Loucy (cell line): ENCODE results near the gene RCL1.

Source experiments
- H2AFZ ChIP-seq: fragments of 200-600 bp; sonication (generic); 2 replicates; pipeline ENCODE4 v1.6.0; 2016; ENCODE audit warnings: antibody characterized with exemption, mild to moderate bottlenecking, low read length, moderate library complexity
- H3F3A ChIP-seq: fragments of 200-600 bp; 2 replicates; pipeline ENCODE4 v1.6.0; 2016; ENCODE audit warnings: antibody characterized with exemption, low read depth, mild to moderate bottlenecking
- H3K27me3 ChIP-seq: fragments of 200-600 bp; sonication (generic); 2 replicates; pipeline ENCODE4 v1.6.1; 2014; ENCODE audit warnings: low read length, mild to moderate bottlenecking; ENCODE audit not compliant: insufficient read depth, poor library complexity, severe bottlenecking
- H3K36me3 ChIP-seq: fragments of 200-600 bp; sonication (generic); 2 replicates; pipeline ENCODE4 v1.6.1; 2016; ENCODE audit warnings: low read length; ENCODE audit not compliant: insufficient read depth
- H3K4me1 ChIP-seq: fragments of 200-600 bp; sonication (generic); 2 replicates; pipeline ENCODE4 v1.5.1; 2014; ENCODE audit warnings: low read length, mild to moderate bottlenecking; ENCODE audit not compliant: insufficient read depth, poor library complexity, severe bottlenecking
- H3K4me2 ChIP-seq: fragments of 200-600 bp; sonication (generic); 2 replicates; pipeline ENCODE4 v1.6.0; 2014; ENCODE audit warnings: antibody characterized with exemption, low read length, low read depth, mild to moderate bottlenecking; ENCODE audit not compliant: poor library complexity, severe bottlenecking
- H3K4me3 ChIP-seq: fragments of 200-600 bp; sonication (generic); 2 replicates; pipeline ENCODE4 v1.5.1; 2014; ENCODE audit warnings: low read length, mild to moderate bottlenecking, mixed read lengths; ENCODE audit not compliant: poor library complexity, severe bottlenecking
- H3K79me2 ChIP-seq: fragments of 200-600 bp; sonication (generic); 2 replicates; pipeline ENCODE4 v1.6.1; 2014; ENCODE audit warnings: low read length; ENCODE audit not compliant: insufficient read depth
- H3K9ac ChIP-seq: fragments of 200-600 bp; sonication (generic); 2 replicates; pipeline ENCODE4 v1.6.0; 2014; ENCODE audit warnings: mild to moderate bottlenecking, low read depth, low read length, moderate library complexity; ENCODE audit not compliant: poor library complexity, severe bottlenecking
- H3K9me2 ChIP-seq: fragments of 200-600 bp; sonication (generic); replicated peaks from 2 replicates; pipeline ENCODE4 v1.6.1; 2016; ENCODE audit warnings: low read depth, low read length, mixed read lengths
- H3K9me3 ChIP-seq: fragments of 200-600 bp; sonication (generic); 2 replicates; pipeline ENCODE4 v1.6.1; 2014; ENCODE audit warnings: mild to moderate bottlenecking, antibody characterized with exemption, low read length, low read depth; ENCODE audit not compliant: insufficient read depth
- H4K20me1 ChIP-seq: fragments of 200-600 bp; sonication (generic); 2 replicates; pipeline ENCODE4 v1.6.0; 2014; ENCODE audit warnings: antibody characterized with exemption, low read length, mild to moderate bottlenecking; ENCODE audit not compliant: insufficient read depth, poor library complexity, severe bottlenecking
- EZH2phosphoT487 ChIP-seq: fragments of 200-600 bp; IDR thresholded peaks from 2 replicates; pipeline ENCODE4 v1.6.1; 2018; ENCODE audit warnings: antibody characterized with exemption, mild to moderate bottlenecking, moderate library complexity, borderline replicate concordance
- TF ChIP-seq, protein P1 (sequence below): fragments of 200-600 bp; sonication (generic); conservative IDR thresholded peaks from 2 replicates; pipeline ENCODE4 v1.5.1; 2014; ENCODE audit warnings: mild to moderate bottlenecking, antibody characterized with exemption, low read length

RCL1 gene

DNA sequence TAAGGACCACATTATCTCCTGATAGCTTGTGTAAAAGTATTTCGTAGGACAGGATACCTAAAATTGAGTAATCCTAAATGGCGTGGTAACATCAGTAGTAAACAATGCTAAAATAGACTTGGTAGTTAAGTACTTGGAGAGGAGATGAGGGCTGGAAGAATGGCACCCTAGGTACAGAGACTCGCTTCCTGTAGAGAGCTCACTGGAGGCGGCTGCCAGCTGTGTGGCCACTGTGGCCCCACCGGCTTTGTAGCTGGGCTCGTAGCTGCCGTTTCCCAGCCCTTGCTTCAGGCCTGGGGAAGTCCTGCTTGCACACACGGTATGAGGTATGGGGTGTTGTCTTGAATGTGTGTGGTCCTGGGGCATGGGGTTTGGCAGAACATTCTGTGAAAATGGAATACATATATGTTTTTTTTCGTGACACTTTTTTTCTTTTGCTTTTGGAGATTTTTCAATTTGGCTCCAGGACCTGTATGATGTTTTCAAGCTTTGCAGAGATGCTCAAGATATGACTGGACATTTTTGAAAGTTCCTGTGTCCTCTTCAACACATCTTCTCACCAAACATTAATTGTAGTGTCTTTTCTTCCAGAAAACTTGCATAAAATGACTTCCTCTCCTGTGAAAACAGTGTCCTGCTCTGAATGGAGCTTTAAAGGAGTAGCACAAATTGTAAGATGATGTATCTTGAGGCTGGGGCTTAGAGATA, 58.0 kb downstream of the RCL1 start:
- Histone ChIP-seq H3K4me3 (no peak overlapping the region), H3K79me2 (no peaks in the 10 kb centered on the region), H3K27me3 (no peaks in the 10 kb centered on the region), H3K9me2 (no peaks in the 10 kb centered on the region), H3K36me3 (peaks cover 48% of the 10 kb centered on the region; the same call in 1 of the 2 replicates), H3F3A (no peaks in the 10 kb centered on the region), H4K20me1 (no peaks in the 10 kb centered on the region), H3K4me2 (no peak overlapping the region), H2AFZ (no peak overlapping the region), H3K9me3 (no peaks in the 10 kb centered on the region), H3K9ac (no peak overlapping the region), H3K4me1 (peaks cover 12% of the 10 kb centered on the region)
- TF ChIP-seq, protein P1, sequence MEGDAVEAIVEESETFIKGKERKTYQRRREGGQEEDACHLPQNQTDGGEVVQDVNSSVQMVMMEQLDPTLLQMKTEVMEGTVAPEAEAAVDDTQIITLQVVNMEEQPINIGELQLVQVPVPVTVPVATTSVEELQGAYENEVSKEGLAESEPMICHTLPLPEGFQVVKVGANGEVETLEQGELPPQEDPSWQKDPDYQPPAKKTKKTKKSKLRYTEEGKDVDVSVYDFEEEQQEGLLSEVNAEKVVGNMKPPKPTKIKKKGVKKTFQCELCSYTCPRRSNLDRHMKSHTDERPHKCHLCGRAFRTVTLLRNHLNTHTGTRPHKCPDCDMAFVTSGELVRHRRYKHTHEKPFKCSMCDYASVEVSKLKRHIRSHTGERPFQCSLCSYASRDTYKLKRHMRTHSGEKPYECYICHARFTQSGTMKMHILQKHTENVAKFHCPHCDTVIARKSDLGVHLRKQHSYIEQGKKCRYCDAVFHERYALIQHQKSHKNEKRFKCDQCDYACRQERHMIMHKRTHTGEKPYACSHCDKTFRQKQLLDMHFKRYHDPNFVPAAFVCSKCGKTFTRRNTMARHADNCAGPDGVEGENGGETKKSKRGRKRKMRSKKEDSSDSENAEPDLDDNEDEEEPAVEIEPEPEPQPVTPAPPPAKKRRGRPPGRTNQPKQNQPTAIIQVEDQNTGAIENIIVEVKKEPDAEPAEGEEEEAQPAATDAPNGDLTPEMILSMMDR: no peak
- TF ChIP-seq EZH2phosphoT487: no peak

DNA sequence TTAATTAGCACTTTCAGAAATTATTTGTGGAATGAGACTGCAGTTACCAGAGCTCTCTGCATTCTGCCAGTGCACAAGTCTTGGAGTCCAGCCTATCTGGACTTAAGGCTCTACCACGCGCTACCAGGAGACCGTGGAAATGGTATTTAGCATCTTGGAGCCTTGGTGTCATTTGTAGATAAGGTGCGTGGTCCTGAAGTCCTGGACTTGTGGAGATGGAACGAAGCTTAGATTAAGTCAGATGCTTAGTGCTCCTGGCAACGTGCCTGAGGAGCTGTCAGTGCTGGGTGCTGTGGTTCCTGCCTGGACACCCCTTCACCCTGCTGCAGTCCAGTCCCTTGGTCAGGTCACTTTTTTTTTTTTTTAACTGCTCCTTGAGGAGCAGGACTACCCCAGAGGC, 59.7 kb downstream of the RCL1 start:
- H3K9me3 ChIP-seq: no peaks in the 10 kb centered on the region
- H2AFZ ChIP-seq: no peak overlapping the region
- H3K4me3 ChIP-seq: no peak overlapping the region
- no peaks in the 10 kb centered on the region for H3K9me2 ChIP-seq
- no peak overlapping the region for H3K9ac ChIP-seq
- no peaks in the 10 kb centered on the region for H3K27me3 ChIP-seq
- TF ChIP-seq EZH2phosphoT487: no peak
- TF ChIP-seq, protein P1: no peak
- peaks cover 28% of the 10 kb centered on the region for H3K4me1 ChIP-seq
- no peak overlapping the region for H3K4me2 ChIP-seq
- peaks cover 37% of the 10 kb centered on the region; the same call in 1 of the 2 replicates for H3K36me3 ChIP-seq
- no peaks in the 10 kb centered on the region for H4K20me1 ChIP-seq
- no peaks in the 10 kb centered on the region for H3K79me2 ChIP-seq
- no peaks in the 10 kb centered on the region for H3F3A ChIP-seq

- Histone ChIP-seq H4K20me1 (no peaks in the 10 kb centered on the region), H3K79me2 (no peaks in the 10 kb centered on the region), H2AFZ (no peak overlapping the region), H3K9ac (no peak overlapping the region), H3K4me2 (no peak overlapping the region), H3K9me3 (no peaks in the 10 kb centered on the region), H3K9me2 (no peaks in the 10 kb centered on the region), H3K27me3 (no peaks in the 10 kb centered on the region), H3F3A (no peaks in the 10 kb centered on the region), H3K4me3 (no peak overlapping the region), H3K36me3 (peaks cover 41% of the 10 kb centered on the region; the same call in 1 of the 2 replicates), H3K4me1 (peaks cover 28% of the 10 kb centered on the region)
- no peak for TF ChIP-seq EZH2phosphoT487
- TF ChIP-seq, protein P1: no peak
Measured at GRCh38 chr9:4854265-4854590, 61.5 kb downstream of the RCL1 start.
